H1 (cell line): ENCODE results near the gene EXOC6. TPM values are rescaled to one million over a fixed set of nuclear protein-coding genes. Genes with fewer than 3 reads are reported as not detected.

ENCODE experiments used
- CTCF ChIA-PET: fragments of 300-600 bp; sonication (Branson Sonifier 250); formaldehyde crosslinking; loops from one replicate; lab custom pipeline; 2021; ENCODE audit not compliant: partially characterized antibody; lab: Charles Lee
- POLR2A ChIA-PET: fragments of 300-600 bp; sonication (Branson Sonifier 250); formaldehyde crosslinking; loops from one replicate; lab custom pipeline; 2021; ENCODE audit warnings: inconsistent platforms; ENCODE audit not compliant: partially characterized antibody; lab: Charles Lee
- DNase-seq, 2 experiments: peaks; one replicate each; pipeline versions ENCODE4 v3.0.0 to v3.0.0-alpha.2; 2010 to 2022; ENCODE audit warnings: low spot score in 2 of 2, low read depth in 1 of 2, mixed read lengths in 1 of 2
- FAIRE-seq: peaks from 2 replicates; lab custom pipeline; 2011; peaks lifted over from hg19 to GRCh38; lab: Jason Lieb, UNC
- H2AFZ ChIP-seq: 2 replicates; pipeline ENCODE4 v1.8.1; 2012; ENCODE audit warnings: low read length, inconsistent platforms
- H2AK5ac ChIP-seq: 2 replicates; pipeline ENCODE4 v1.6.1; 2013; ENCODE audit warnings: low read depth, low read length
- H2BK120ac ChIP-seq: replicated peaks from 2 replicates; pipeline ENCODE3; 2013; ENCODE audit warnings: low read depth, low read length, inconsistent platforms
- H2BK12ac ChIP-seq: 2 replicates; pipeline ENCODE4 v1.6.1; 2013; ENCODE audit warnings: low read depth, low read length
- H2BK15ac ChIP-seq: 2 replicates; pipeline ENCODE4 v1.6.1; 2013; ENCODE audit warnings: low read length
- H2BK20ac ChIP-seq: 2 replicates; pipeline ENCODE4 v1.6.1; 2013; ENCODE audit warnings: low read length
- H2BK5ac ChIP-seq: 2 replicates; pipeline ENCODE4 v1.6.1; 2013; ENCODE audit warnings: low read depth, low read length
- H3K14ac ChIP-seq: 2 replicates; pipeline ENCODE4 v1.6.1; 2013; ENCODE audit warnings: inconsistent platforms; ENCODE audit not compliant: insufficient read length
- H3K18ac ChIP-seq: 2 replicates; pipeline ENCODE4 v1.6.1; 2013; ENCODE audit warnings: low read length; ENCODE audit errors: extremely low read depth
- H3K23ac ChIP-seq: 2 replicates; pipeline ENCODE4 v1.6.1; 2013; ENCODE audit warnings: inconsistent platforms; ENCODE audit not compliant: insufficient read length
- H3K23me2 ChIP-seq: 2 replicates; pipeline ENCODE4 v1.6.1; 2013; ENCODE audit warnings: low read depth, low read length
- H3K27ac ChIP-seq: 2 replicates; pipeline ENCODE4 v1.6.1; 2011; ENCODE audit warnings: low read depth, low read length, inconsistent platforms
- H3K27me3 ChIP-seq, 4 experiments: replicated peaks in 1 of 4; 1 replicate in 1 of 4; 2 replicates in 3 of 4; pipeline versions ENCODE4 v1.6.1 to v1.8.1; 2011 to 2013; ENCODE audit warnings: low read length in 3 of 4, mild to moderate bottlenecking in 3 of 4, inconsistent platforms in 2 of 4, mixed read lengths in 2 of 4, moderate library complexity in 1 of 4; ENCODE audit not compliant: control insufficient read depth in 3 of 4, insufficient read depth in 3 of 4; ENCODE audit errors: extremely low read depth in 1 of 4
- H3K36me3 ChIP-seq, 4 experiments: 2 replicates each; pipeline versions ENCODE4 v1.6.1 to v1.8.1; 2011 to 2013; ENCODE audit warnings: mild to moderate bottlenecking in 4 of 4, low read length in 3 of 4, moderate library complexity in 2 of 4, control low read depth in 1 of 4, inconsistent platforms in 1 of 4; ENCODE audit not compliant: insufficient read depth in 4 of 4, control insufficient read depth in 2 of 4
- H3K4ac ChIP-seq: replicated peaks from 2 replicates; pipeline ENCODE3; 2013; ENCODE audit warnings: low read length, low read depth, mixed read lengths, inconsistent platforms; ENCODE audit not compliant: insufficient read length
- H3K4me1 ChIP-seq, 4 experiments: replicated peaks in 1 of 4; 1 replicate in 1 of 4; 2 replicates in 3 of 4; pipeline versions ENCODE4 v1.6.1 to v1.8.1; 2011 to 2013; ENCODE audit warnings: low read length in 3 of 4, inconsistent platforms in 2 of 4, mixed read lengths in 1 of 4; ENCODE audit not compliant: insufficient read depth in 4 of 4, control insufficient read depth in 3 of 4
- H3K4me2 ChIP-seq, 2 experiments: 2 replicates each; pipeline versions ENCODE4 v1.6.1 to v1.8.1; 2011 to 2013; ENCODE audit warnings: low read depth in 2 of 2, low read length in 2 of 2, control low read depth in 1 of 2, inconsistent platforms in 1 of 2, mild to moderate bottlenecking in 1 of 2; ENCODE audit not compliant: insufficient read depth in 1 of 2
- H3K4me3 ChIP-seq, 4 experiments: fragments of 200-600, 300-600 bp in 1 of 4; sonication (generic), shearing (Covaris generic), sonication (Bioruptor Twin) in 1 of 4; 2 replicates each; pipeline versions ENCODE4 v1.5.1 to v1.8.1; 2011 to 2016; ENCODE audit warnings: low read length in 4 of 4, low read depth in 3 of 4, control low read depth in 2 of 4, inconsistent platforms in 2 of 4, mild to moderate bottlenecking in 2 of 4, mixed read lengths in 1 of 4, moderate library complexity in 1 of 4; ENCODE audit not compliant: insufficient read depth in 2 of 4; ENCODE audit errors: extremely low read depth in 1 of 4
- H3K56ac ChIP-seq: replicated peaks from 2 replicates; pipeline ENCODE3; 2013; ENCODE audit warnings: low read depth, mild to moderate bottlenecking, mixed read lengths, low read length, inconsistent platforms; ENCODE audit not compliant: insufficient read length
- H3K79me1 ChIP-seq: 2 replicates; pipeline ENCODE4 v1.6.1; 2013; ENCODE audit warnings: low read depth, low read length, control low read depth
- H3K79me2 ChIP-seq, 2 experiments: 2 replicates each; pipeline versions ENCODE4 v1.6.1 to v1.8.1; 2012 to 2013; ENCODE audit warnings: low read length in 2 of 2, mild to moderate bottlenecking in 2 of 2, inconsistent platforms in 1 of 2; ENCODE audit not compliant: insufficient read depth in 2 of 2, control insufficient read depth in 1 of 2
- H3K9ac ChIP-seq, 4 experiments: replicated peaks in 1 of 4; 1 replicate in 1 of 4; 2 replicates in 3 of 4; pipeline versions ENCODE4 v1.6.1 to v1.8.1; 2011 to 2013; ENCODE audit warnings: low read depth in 3 of 4, low read length in 3 of 4, control low read depth in 2 of 4, mild to moderate bottlenecking in 2 of 4, moderate library complexity in 2 of 4, inconsistent platforms in 1 of 4; ENCODE audit errors: extremely low read depth in 1 of 4
- H3K9me3 ChIP-seq, 2 experiments: 2 replicates each; pipeline versions ENCODE4 v1.6.1 to v1.8.1; 2012 to 2013; ENCODE audit warnings: mild to moderate bottlenecking in 2 of 2, moderate library complexity in 2 of 2, control low read depth in 1 of 2, inconsistent platforms in 1 of 2, low read depth in 1 of 2, low read length in 1 of 2, mixed read lengths in 1 of 2; ENCODE audit not compliant: insufficient read depth in 2 of 2
- H4K20me1 ChIP-seq, 2 experiments: replicated peaks in 1 of 2; 2 replicates each; pipeline versions ENCODE3 to v1.8.1; 2011 to 2013; ENCODE audit warnings: inconsistent platforms in 2 of 2, low read length in 2 of 2, mild to moderate bottlenecking in 1 of 2; ENCODE audit not compliant: insufficient read depth in 2 of 2, control insufficient read depth in 1 of 2
- H4K5ac ChIP-seq: 2 replicates; pipeline ENCODE4 v1.6.1; 2013; ENCODE audit warnings: low read length, low read depth, mixed read lengths, inconsistent platforms; ENCODE audit not compliant: insufficient read length
- H4K8ac ChIP-seq: 2 replicates; pipeline ENCODE4 v1.8.0; 2013; ENCODE audit warnings: mild to moderate bottlenecking, moderate library complexity, low read length, inconsistent platforms; ENCODE audit not compliant: insufficient read depth; ENCODE audit errors: extremely low read depth
- H4K91ac ChIP-seq: replicated peaks from 2 replicates; pipeline ENCODE3; 2013; ENCODE audit warnings: low read length, mixed read lengths, inconsistent platforms; ENCODE audit not compliant: insufficient read length
- EZH2 ChIP-seq: fragments of 200-600 bp; sonication (generic); IDR thresholded peaks from 2 replicates; pipeline ENCODE4 v1.7.1; 2012; ENCODE audit warnings: low read depth, mild to moderate bottlenecking, moderate library complexity, low read length, inconsistent platforms; ENCODE audit not compliant: severe bottlenecking
- HDAC2 ChIP-seq, 2 experiments: fragments of 300-600 bp in 1 of 2; sonication (generic) in 1 of 2; IDR thresholded peaks; 2 replicates each; pipeline ENCODE4 v1.6.1; 2011 to 2012; ENCODE audit warnings: low read depth in 2 of 2, low read length in 2 of 2, mild to moderate bottlenecking in 2 of 2, moderate library complexity in 2 of 2, borderline replicate concordance in 1 of 2, inconsistent platforms in 1 of 2
- MAFK ChIP-seq: IDR thresholded peaks from 2 replicates; pipeline ENCODE4 v1.6.1; 2012; ENCODE audit warnings: low read depth, mild to moderate bottlenecking, improper control_type of control experiment, low read length
- SUZ12 ChIP-seq: fragments of 200-600 bp; sonication (generic); IDR thresholded peaks from 2 replicates; pipeline ENCODE4 v1.6.1; 2012; ENCODE audit warnings: mild to moderate bottlenecking, inconsistent platforms, low read length, moderate library complexity, mixed read lengths
- WGBS, 2 experiments: shearing (Covaris generic) in 1 of 2; methylation state at CpG; one replicate each; pipeline versions ENCODE4 v1.1.6 to v1.1.7; 2013 to 2015; ENCODE audit warnings: low lambda C conversion rate in 2 of 2, mixed read lengths in 2 of 2, inconsistent platforms in 1 of 2, low coverage in 1 of 2, missing lambda C conversion rate in 1 of 2; ENCODE audit not compliant: insufficient replicate concordance in 2 of 2, insufficient coverage in 1 of 2, insufficient read length in 1 of 2; ENCODE audit errors: extremely low coverage in 1 of 2, missing lambda C conversion rate in 1 of 2; 5-methylcytosine and 5-hydroxymethylcytosine counted together
- polyA plus RNA-seq, 7 experiments: library from polyadenylated mRNA; depleted of rRNA in 3 of 7; stranded (reverse) in 5 of 7; unstranded in 2 of 7; fragments of >200 nt in 5 of 7; fragments of 200-250 nt in 2 of 7; gene quantifications; 1 replicate in 5 of 7; 2 replicates in 1 of 7; 4 replicates in 1 of 7; pipeline versions ENCODE4 v1.2.1 to v1.2.3, GENCODE V29; 2011 to 2013; ENCODE audit warnings: missing spikeins in 2 of 7, mixed read lengths in 2 of 7
- total RNA-seq: library from RNA; stranded (reverse); fragmentation: NEBNext Ultra II Directional; extraction: Animal tissue kit (Norgen Biotek cat#: 25700); gene quantifications from 2 replicates; pipeline ENCODE4 v1.2.1, GENCODE V29; 2021

Gene EXOC6
- total and polyA plus RNA-seq, 2 of the 8 experiments (the other 6 are each of a cell fraction or from before 2014, with no cell fraction given), result 1.7 to 4.5 TPM

DNA sequence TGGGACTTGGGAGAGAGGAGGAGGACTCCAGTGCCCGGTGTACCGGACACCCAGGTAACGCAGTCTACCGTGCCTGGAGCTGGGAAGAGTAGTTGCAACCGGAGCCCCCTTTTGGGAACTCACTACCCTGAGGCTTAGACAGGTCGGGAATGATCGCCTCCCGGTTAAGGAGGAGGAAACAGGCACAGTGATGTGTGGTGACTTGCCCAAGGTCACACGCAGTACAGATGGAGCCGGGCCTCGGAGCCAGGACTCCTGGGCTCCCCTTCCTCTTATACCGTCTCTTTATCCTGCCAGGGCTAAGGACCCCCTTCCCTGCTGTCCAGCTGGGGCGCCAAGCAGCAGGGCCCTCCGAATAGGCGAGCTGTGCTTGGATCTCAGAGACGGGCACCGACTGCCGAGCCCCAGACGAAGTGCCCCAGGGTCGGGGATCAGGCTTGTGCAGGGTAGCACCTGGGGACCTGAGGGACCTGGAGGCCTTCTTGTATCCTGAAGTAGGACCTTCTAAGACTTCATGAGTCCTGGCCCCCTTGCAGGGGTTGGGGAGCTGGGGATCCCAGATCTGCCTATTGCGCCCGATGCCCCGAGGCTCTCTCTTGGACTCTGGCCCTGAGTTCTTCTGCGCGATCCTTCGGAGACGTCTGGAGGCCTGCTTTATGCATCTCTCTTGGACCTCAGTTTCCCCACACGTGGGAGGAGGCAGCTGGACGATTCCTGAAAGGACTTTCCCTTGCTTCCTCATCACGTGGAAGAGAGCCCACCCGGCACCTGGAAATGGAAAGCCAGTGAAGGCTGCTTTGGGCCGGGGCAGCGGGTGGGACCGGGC, 224.6 kb downstream of the EXOC6 start:
- H3K56ac ChIP-seq, result no peak overlapping the region
- no peak overlapping the region for H3K23ac ChIP-seq
- no peak overlapping the region for H3K14ac ChIP-seq
- WGBS, 2 experiments, result 8% methylated on average over 34 of the region's 34 CpGs; no CpG with 5 or more reads in 1 of the 2 experiments
- H3K79me2 ChIP-seq, result no peaks in the 10 kb centered on the region; a peak in 1 of 4 replicates
- FAIRE-seq (no peak), DNase-seq (no peak)
- CTCF ChIA-PET, result interaction anchor here (0.8 to 18.5 kb wide), 9 partner anchors 10 to 303 kb away, joined by 3 to 363 read pairs (median 5); partner anchors contain the start of gene CYP26C1
- H2AFZ ChIP-seq, result no peak overlapping the region
- H4K8ac ChIP-seq, result peak overlapping the region; percentile 62; the same call in 1 of the 2 replicates
- H3K27me3 ChIP-seq, result peaks cover 79 to 91% (median 90%) of the 10 kb centered on the region in 4 experiments
- 0 out of 2 replicates have a peak overlapping the region, but pooled peaks have one; percentile 3 for H2BK12ac ChIP-seq
- TF ChIP-seq SUZ12 (peak; percentile 57), MAFK (no peak), HDAC2 (IDR thresholded peaks at IDR 0.05; ENCODE audit: borderline replicate concordance in 1 of 2, low read depth in 2 of 2, low read length in 2 of 2) (0 out of 4 replicates have a peak, but pooled peaks of 1 of the 2 experiments have one; percentile 26), EZH2 (peak; percentile 70)
- no peak overlapping the region for H3K4ac ChIP-seq
- peak overlapping the region; percentile 37 for H2BK120ac ChIP-seq
- H4K5ac ChIP-seq, result no peak overlapping the region
- H3K79me1 ChIP-seq, result no peaks in the 10 kb centered on the region
- H3K4me2 ChIP-seq, result peak overlapping the region; percentile 95 to 99
- no peaks in the 10 kb centered on the region for H3K9me3 ChIP-seq
- peaks cover 4 to 38% (median 33%) of the 10 kb centered on the region in 4 experiments for H3K4me1 ChIP-seq
- H3K18ac ChIP-seq, result peak overlapping the region; percentile 38; the same call in 1 of the 2 replicates
- 0 out of 7 replicates have a peak overlapping the region, but pooled peaks of 1 of the 4 experiments have one; percentile 38 for H3K9ac ChIP-seq
- H2BK20ac ChIP-seq, result no peak overlapping the region
- no peak overlapping the region for H2BK15ac ChIP-seq
- H2AK5ac ChIP-seq, result no peak overlapping the region
- peaks cover 0 to 33% (median 1%) of the 10 kb centered on the region in 4 experiments; a peak in 4 of 8 replicates for H3K36me3 ChIP-seq
- peak overlapping the region; percentile 66 to 83 (median 69) for H3K4me3 ChIP-seq
- H3K27ac ChIP-seq, result no peak overlapping the region
- H4K91ac ChIP-seq, result no peak overlapping the region
- peaks cover 0 to 11% of the 10 kb centered on the region in 2 experiments for H4K20me1 ChIP-seq
- no peak overlapping the region for H2BK5ac ChIP-seq
- POLR2A ChIA-PET, result interaction anchor here (5.3 kb wide), 1 partner anchor 9 kb away, joined by 26 read pairs; no protein-coding TSS in a partner anchor
- peaks cover 22% of the 10 kb centered on the region for H3K23me2 ChIP-seq
